HUES6 (cell line): Measurements from ENCODE around the gene TRIM34.
"Not testable (repeated sequence)": the region's sequence is repeated elsewhere in the genome, so short reads cannot be mapped to it uniquely, and the experiment has no call there.

Experiments
- H3K27ac ChIP-seq: 2 replicates; pipeline ENCODE4 v1.7.0; 2013; ENCODE audit warnings: low read depth, mild to moderate bottlenecking, low read length, inconsistent platforms
- H3K27me3 ChIP-seq: 2 replicates; pipeline ENCODE4 v1.6.1; 2013; ENCODE audit warnings: low read length; ENCODE audit not compliant: control insufficient read depth, insufficient read depth
- H3K36me3 ChIP-seq: 2 replicates; pipeline ENCODE4 v1.6.1; 2013; ENCODE audit warnings: low read length; ENCODE audit not compliant: control insufficient read depth, insufficient read depth
- H3K4me1 ChIP-seq: 2 replicates; pipeline ENCODE4 v1.6.1; 2013; ENCODE audit warnings: low read length; ENCODE audit not compliant: control insufficient read depth, insufficient read depth
- H3K4me3 ChIP-seq: 2 replicates; pipeline ENCODE4 v1.5.1; 2013; ENCODE audit warnings: low read depth, low read length
- H3K9ac ChIP-seq: one replicate; pipeline ENCODE4 v1.6.1; 2013; ENCODE audit warnings: mild to moderate bottlenecking, low read length
- H3K9me3 ChIP-seq: 2 replicates; pipeline ENCODE4 v1.6.1; 2013; ENCODE audit warnings: low read depth, low read length; ENCODE audit not compliant: control insufficient read depth, insufficient read depth

The TRIM34 gene

GRCh38 chr11:5596607-5597201 is 28.1 kb upstream of the TRIM34 start, which contains the start of gene TRIM6:
Gene TRIM6 (plus strand): TSS chr11:5596637. CDS start chr11:5596898, 261 bp downstream.
- Histone ChIP-seq H3K4me3 (peak within 1 kb of the TSS; percentile 75), H3K27ac (peak within 1 kb of the TSS; percentile 70; the same call in 1 of the 2 replicates), H3K27me3 (no peaks in the 10 kb centered on the region), H3K4me1 (peaks cover 25% of the 10 kb centered on the region), H3K36me3 (no peaks in the 10 kb centered on the region), H3K9me3 (no peaks in the 10 kb centered on the region), H3K9ac (peak within 1 kb of the TSS; percentile 63)

GRCh38 chr11:5597953-5598352 is 26.8 kb upstream of the TRIM34 start:
- Histone ChIP-seq H3K9ac (no peak overlapping the region), H3K9me3 (no peaks in the 10 kb centered on the region), H3K36me3 (no peaks in the 10 kb centered on the region), H3K4me3 (peak overlapping the region; percentile 75), H3K27ac (no peak overlapping the region), H3K4me1 (peaks cover 25% of the 10 kb centered on the region), H3K27me3 (no peaks in the 10 kb centered on the region)

GRCh38 chr11:5600374-5600851 is 24.4 kb upstream of the TRIM34 start:
- Histone ChIP-seq H3K4me1 (peaks cover 25% of the 10 kb centered on the region), H3K27ac (no peak overlapping the region), H3K9ac (no peak overlapping the region), H3K36me3 (peaks cover 20% of the 10 kb centered on the region), H3K4me3 (no peak overlapping the region), H3K27me3 (no peaks in the 10 kb centered on the region), H3K9me3 (no peaks in the 10 kb centered on the region)

GRCh38 chr11:5602791-5603190 is 22.0 kb upstream of the TRIM34 start:
- Histone ChIP-seq H3K36me3 (peaks cover 41% of the 10 kb centered on the region), H3K4me1 (peaks cover 20% of the 10 kb centered on the region)
- H3K9me3 ChIP-seq, H3K27me3 ChIP-seq, H3K9ac ChIP-seq, H3K4me3 ChIP-seq, H3K27ac ChIP-seq: not testable (repeated sequence)

- Histone ChIP-seq H3K4me3 (no peak overlapping the region), H3K4me1 (peaks cover 15% of the 10 kb centered on the region), H3K27ac (no peak overlapping the region), H3K9ac (no peak overlapping the region), H3K9me3 (no peaks in the 10 kb centered on the region), H3K27me3 (no peaks in the 10 kb centered on the region), H3K36me3 (peaks cover 46% of the 10 kb centered on the region)
These were observed 21.5 kb upstream of the TRIM34 start for GRCh38 chr11:5603326-5603725.

- Histone ChIP-seq H3K4me1 (peaks cover 7% of the 10 kb centered on the region), H3K4me3 (no peak overlapping the region), H3K9me3 (no peaks in the 10 kb centered on the region), H3K9ac (no peak overlapping the region), H3K27me3 (no peaks in the 10 kb centered on the region), H3K27ac (no peak overlapping the region), H3K36me3 (peaks cover 56% of the 10 kb centered on the region)
These were observed 19.9 kb upstream of the TRIM34 start for GRCh38 chr11:5604896-5605295.

GRCh38 chr11:5605849-5606248 is 19.0 kb upstream of the TRIM34 start:
- H3K9ac ChIP-seq, result no peak overlapping the region
- no peaks in the 10 kb centered on the region for H3K27me3 ChIP-seq
- peaks cover 65% of the 10 kb centered on the region for H3K36me3 ChIP-seq
- H3K4me3 ChIP-seq, result no peak overlapping the region
- H3K9me3 ChIP-seq, result no peaks in the 10 kb centered on the region
- H3K4me1 ChIP-seq, result no peaks in the 10 kb centered on the region; the same call in 1 of the 2 replicates
- H3K27ac ChIP-seq, result no peak overlapping the region

GRCh38 chr11:5608808-5609207 is 16.0 kb upstream of the TRIM34 start:
- Histone ChIP-seq H3K36me3 (peaks cover 70% of the 10 kb centered on the region), H3K9me3 (no peaks in the 10 kb centered on the region), H3K4me1 (no peaks in the 10 kb centered on the region), H3K4me3 (no peak overlapping the region), H3K27me3 (no peaks in the 10 kb centered on the region), H3K9ac (no peak overlapping the region), H3K27ac (no peak overlapping the region)

- no peak overlapping the region for H3K4me3 ChIP-seq
- no peak overlapping the region for H3K9ac ChIP-seq
- H3K36me3 ChIP-seq, result peaks cover 57% of the 10 kb centered on the region
- H3K27ac ChIP-seq, result no peak overlapping the region
- H3K27me3 ChIP-seq, result no peaks in the 10 kb centered on the region
- no peaks in the 10 kb centered on the region for H3K4me1 ChIP-seq
- H3K9me3 ChIP-seq, result no peaks in the 10 kb centered on the region
These were observed 14.4 kb upstream of the TRIM34 start for GRCh38 chr11:5610446-5610845.

- Histone ChIP-seq H3K4me3 (no peak overlapping the region), H3K36me3 (peaks cover 45% of the 10 kb centered on the region), H3K27ac (no peak overlapping the region), H3K9ac (no peak overlapping the region), H3K4me1 (no peaks in the 10 kb centered on the region), H3K9me3 (no peaks in the 10 kb centered on the region), H3K27me3 (no peaks in the 10 kb centered on the region)
These were observed 13.2 kb upstream of the TRIM34 start for GRCh38 chr11:5611627-5612026.

- Histone ChIP-seq H3K9me3 (no peaks in the 10 kb centered on the region), H3K9ac (no peak overlapping the region), H3K27ac (no peak overlapping the region), H3K36me3 (no peaks in the 10 kb centered on the region), H3K4me1 (peaks cover 14% of the 10 kb centered on the region), H3K27me3 (no peaks in the 10 kb centered on the region), H3K4me3 (no peak overlapping the region)
These were observed 6.0 kb upstream of the TRIM34 start for GRCh38 chr11:5618807-5619206.
